Left ventricle myocardium inferior (tissue), 1 donor: Measurements from ENCODE around the gene MTERF4. TPM values are rescaled to one million over a fixed set of nuclear protein-coding genes. Genes with fewer than 3 reads are reported as not detected.

Source experiments
- DNase-seq: peaks from one replicate; pipeline ENCODE4 v3.0.0-alpha.2; 2020
- H3K27ac ChIP-seq: fragments of 200-600 bp; replicated peaks from 2 replicates; pipeline ENCODE4 v1.8.0; 2021
- H3K27me3 ChIP-seq: fragments of 200-600 bp; 2 replicates; pipeline ENCODE4 v1.8.0; 2021; ENCODE audit warnings: low read depth
- H3K36me3 ChIP-seq: fragments of 200-600 bp; 2 replicates; pipeline ENCODE4 v1.8.0; 2021
- H3K4me1 ChIP-seq: fragments of 200-600 bp; 2 replicates; pipeline ENCODE4 v1.8.0; 2021
- H3K4me3 ChIP-seq: fragments of 200-600 bp; 2 replicates; pipeline ENCODE4 v1.8.0; 2021; ENCODE audit warnings: mild to moderate bottlenecking, moderate library complexity
- H3K9me3 ChIP-seq: fragments of 200-600 bp; replicated peaks from 2 replicates; pipeline ENCODE4 v1.8.0; 2021
- intact Hi-C: fragments of 100-400 bp; cut with micrococcal nuclease; formaldehyde crosslinking; loops from one replicate; pipeline ENCODE4 v1.11.0; 2022
- total RNA-seq: library from RNA; stranded (reverse); fragmentation: NEBNext Ultra II Directional; extraction: Animal tissue kit (Norgen Biotek cat#: 25700); gene quantifications from one replicate; pipeline ENCODE4 v1.2.1, GENCODE V29; 2021
- TF ChIP-seq, protein P1 (sequence below): fragments of 200-600 bp; IDR thresholded peaks from 2 replicates; pipeline ENCODE4 v1.8.0; 2021; ENCODE audit warnings: antibody characterized with exemption, mild to moderate bottlenecking, borderline replicate concordance
- donor health status: DM: no; HTN: yes; CAD: no; lungs with severe emphysema.

The MTERF4 gene
- total RNA-seq, 1 donor from 2014 or later: 19.5 TPM

DNA sequence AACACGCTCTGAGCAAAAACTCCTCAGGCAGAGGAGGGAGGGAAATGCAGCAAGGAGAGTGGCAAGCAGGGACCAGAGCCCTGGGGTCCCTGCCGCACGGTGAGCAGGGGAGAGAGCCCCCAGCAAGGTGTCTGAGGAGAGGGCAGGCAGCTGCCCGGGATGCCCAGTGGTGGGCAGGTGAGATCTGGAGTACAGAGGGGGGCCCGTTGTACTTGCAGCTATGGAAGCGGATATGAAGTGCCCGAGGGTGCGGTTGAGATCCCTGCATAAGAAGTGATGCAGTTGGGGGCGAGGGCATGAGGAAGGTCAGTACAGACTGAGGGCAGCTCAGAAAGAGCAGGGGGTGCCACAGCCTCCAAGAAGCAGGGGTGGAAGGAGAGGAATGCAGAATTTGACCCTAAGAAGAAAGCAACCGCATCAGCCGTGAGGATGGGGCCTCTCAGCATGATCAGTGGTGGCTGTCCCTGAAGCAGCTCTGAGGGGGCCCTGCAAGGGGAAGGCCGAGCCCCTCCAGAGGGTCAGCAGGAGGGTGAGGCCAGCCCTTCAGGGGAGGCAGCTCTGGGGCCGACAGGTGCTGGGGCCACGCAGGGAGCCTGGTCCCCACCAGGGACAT, 29.4 kb downstream of the MTERF4 start:
- H3K4me3 ChIP-seq: no peak overlapping the region

DNA sequence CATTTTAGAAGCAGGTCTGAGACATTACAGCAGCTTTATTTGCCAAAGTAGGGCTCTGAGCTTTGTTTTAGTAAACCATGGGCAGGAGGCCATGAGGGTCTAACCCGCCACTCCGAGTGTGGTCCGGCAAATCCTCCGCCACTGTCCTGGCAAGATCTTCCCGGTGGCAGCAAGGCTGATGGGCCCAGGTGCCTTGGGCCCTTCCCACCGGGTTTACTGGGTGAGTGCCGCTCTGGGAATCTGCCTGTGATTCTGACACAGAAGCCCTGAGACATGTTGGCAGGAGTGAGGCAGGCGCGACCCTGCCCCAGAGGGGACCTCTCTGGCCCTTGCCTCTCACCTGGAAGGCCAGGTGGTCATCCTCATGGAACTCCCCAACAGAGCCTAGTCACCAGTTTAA, 29.9 kb downstream of the MTERF4 start:
- no peaks in the 10 kb centered on the region for H3K4me1 ChIP-seq
- no peaks in the 10 kb centered on the region for H3K9me3 ChIP-seq
- H3K27me3 ChIP-seq: no peaks in the 10 kb centered on the region
- H3K36me3 ChIP-seq: peaks cover 84% of the 10 kb centered on the region
- no peak overlapping the region for H3K27ac ChIP-seq
- no peak for DNase-seq
- intact Hi-C loops: no loop called here
- H3K4me3 ChIP-seq: no peak overlapping the region
- TF ChIP-seq, protein P1, sequence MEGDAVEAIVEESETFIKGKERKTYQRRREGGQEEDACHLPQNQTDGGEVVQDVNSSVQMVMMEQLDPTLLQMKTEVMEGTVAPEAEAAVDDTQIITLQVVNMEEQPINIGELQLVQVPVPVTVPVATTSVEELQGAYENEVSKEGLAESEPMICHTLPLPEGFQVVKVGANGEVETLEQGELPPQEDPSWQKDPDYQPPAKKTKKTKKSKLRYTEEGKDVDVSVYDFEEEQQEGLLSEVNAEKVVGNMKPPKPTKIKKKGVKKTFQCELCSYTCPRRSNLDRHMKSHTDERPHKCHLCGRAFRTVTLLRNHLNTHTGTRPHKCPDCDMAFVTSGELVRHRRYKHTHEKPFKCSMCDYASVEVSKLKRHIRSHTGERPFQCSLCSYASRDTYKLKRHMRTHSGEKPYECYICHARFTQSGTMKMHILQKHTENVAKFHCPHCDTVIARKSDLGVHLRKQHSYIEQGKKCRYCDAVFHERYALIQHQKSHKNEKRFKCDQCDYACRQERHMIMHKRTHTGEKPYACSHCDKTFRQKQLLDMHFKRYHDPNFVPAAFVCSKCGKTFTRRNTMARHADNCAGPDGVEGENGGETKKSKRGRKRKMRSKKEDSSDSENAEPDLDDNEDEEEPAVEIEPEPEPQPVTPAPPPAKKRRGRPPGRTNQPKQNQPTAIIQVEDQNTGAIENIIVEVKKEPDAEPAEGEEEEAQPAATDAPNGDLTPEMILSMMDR: no peak

More for the DNA sequence above, 29.4 kb downstream of the MTERF4 start:
- H3K4me1 ChIP-seq: no peaks in the 10 kb centered on the region
- H3K9me3 ChIP-seq: no peaks in the 10 kb centered on the region
- no peaks in the 10 kb centered on the region for H3K27me3 ChIP-seq
- H3K36me3 ChIP-seq: peaks cover 80% of the 10 kb centered on the region
- TF ChIP-seq, protein P1: no peak
- no peak overlapping the region for H3K27ac ChIP-seq
- intact Hi-C loops: no loop called here
- DNase-seq: no peak

DNA sequence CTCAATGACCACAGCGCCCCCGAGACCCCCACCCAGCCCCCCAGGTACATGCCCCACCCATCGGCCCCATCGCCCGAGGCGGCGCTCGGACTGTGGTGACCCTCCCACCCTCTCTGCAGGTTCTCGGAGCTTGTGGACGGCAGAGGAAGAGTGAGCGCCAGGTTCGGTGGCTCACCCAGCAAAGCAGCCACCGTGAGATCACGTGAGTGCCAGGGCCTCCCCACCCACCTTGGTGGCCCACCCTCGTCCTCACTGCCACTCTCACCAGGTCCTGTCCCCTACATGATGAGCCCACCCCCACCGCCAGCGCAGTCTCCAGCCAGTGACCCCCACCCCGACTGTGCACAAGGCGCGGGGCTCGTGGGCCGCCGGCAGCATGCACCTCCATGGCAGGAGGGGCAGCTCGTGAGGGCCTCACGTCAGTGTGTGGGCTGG, 30.4 kb downstream of the MTERF4 start:
- Histone ChIP-seq H3K27me3 (no peaks in the 10 kb centered on the region), H3K4me3 (no peak overlapping the region), H3K36me3 (peaks cover 84% of the 10 kb centered on the region), H3K27ac (no peak overlapping the region), H3K9me3 (no peaks in the 10 kb centered on the region), H3K4me1 (no peaks in the 10 kb centered on the region)
- DNase-seq: no peak
- TF ChIP-seq, protein P1: no peak
- intact Hi-C loops: no loop called here

DNA sequence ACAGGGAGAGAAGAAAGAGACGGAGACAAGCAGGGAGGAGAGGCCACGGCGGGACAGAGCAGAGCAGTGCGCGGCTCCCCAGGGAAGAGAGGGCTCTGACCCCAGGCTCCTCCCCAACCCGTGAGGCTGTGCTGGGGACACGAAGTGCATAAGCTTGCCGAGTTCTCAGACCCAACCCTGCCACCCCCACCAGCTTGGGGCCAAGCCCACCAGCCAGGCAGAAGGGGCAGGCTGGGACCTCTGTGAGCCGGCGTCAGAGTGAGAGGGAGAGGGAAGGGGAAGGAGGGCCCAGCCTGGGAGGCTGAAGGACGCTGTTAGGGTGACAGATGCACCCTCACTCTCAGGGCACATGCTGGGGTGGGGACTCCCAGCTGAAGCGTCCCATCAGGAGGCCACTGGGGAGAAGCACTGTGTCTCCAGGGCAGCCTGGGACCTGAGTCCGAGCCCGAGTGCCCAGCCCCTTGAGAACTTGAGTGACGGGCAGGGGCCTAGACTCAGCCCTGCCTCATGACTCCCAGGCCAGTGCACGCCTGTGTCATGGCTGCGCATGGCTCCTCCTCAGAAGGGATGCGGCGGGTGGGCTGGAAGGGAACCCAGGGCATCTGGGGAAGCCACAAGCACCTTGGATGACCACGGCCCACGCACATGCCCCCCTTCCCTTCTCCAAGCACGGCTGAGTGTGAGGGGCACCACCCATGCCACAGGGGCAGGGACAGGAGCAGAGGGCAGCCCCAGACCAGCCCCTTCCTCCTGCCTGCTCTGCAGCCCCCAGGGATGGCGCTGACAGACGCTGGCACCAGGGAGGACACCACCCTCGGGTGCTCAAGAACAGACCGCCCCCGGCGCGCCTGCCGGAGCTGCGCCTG, 31.0 kb downstream of the MTERF4 start:
- TF ChIP-seq, protein P1: no peak
- Histone ChIP-seq H3K4me1 (no peaks in the 10 kb centered on the region), H3K27ac (no peak overlapping the region), H3K4me3 (no peak overlapping the region), H3K36me3 (peaks cover 83% of the 10 kb centered on the region), H3K27me3 (no peaks in the 10 kb centered on the region), H3K9me3 (no peaks in the 10 kb centered on the region)
- intact Hi-C loops: no loop called here
- no peak for DNase-seq

DNA sequence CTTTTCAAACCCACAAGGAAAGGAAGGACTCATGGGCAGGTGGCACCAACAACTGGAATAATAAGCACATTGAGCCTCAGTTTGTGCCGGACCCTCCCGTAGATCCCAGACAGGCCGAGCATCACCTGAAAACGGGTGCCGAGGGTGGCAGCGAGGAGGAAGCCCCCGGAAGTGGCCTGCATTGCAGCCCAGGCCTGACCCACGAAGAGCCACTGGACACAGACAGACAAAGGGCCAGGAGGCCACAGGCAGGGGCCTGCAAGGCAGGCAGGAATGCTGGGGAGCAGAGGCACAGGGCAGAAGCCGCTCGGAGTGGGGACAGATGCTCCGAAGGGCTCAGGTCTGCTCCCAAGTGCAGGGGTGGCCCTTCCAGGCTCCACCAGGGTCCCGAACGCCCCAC, 31.7 kb downstream of the MTERF4 start:
- DNase-seq: no peak

More for the DNA sequence above, 31.7 kb downstream of the MTERF4 start:
- Histone ChIP-seq H3K36me3 (peaks cover 76% of the 10 kb centered on the region), H3K27ac (no peak overlapping the region), H3K4me1 (no peaks in the 10 kb centered on the region), H3K4me3 (no peak overlapping the region), H3K27me3 (no peaks in the 10 kb centered on the region), H3K9me3 (no peaks in the 10 kb centered on the region)
- intact Hi-C loops: no loop called here
- TF ChIP-seq, protein P1: no peak
